PFSK-1 (cell line): ENCODE data around the gene TRAM2.

Experiments
- FOXP2 ChIP-seq: optimal IDR thresholded peaks from 2 replicates; pipeline ENCODE3; 2011; ENCODE audit warnings: borderline replicate concordance, control low read depth, inconsistent platforms; ENCODE audit not compliant: insufficient read depth; ENCODE audit errors: extremely low read length, extremely low read depth
- POLR2AphosphoS5 ChIP-seq: IDR thresholded peaks from 2 replicates; pipeline ENCODE4 v1.6.1; 2012; ENCODE audit warnings: low read depth, mild to moderate bottlenecking, control low read depth, low read length, moderate library complexity
- SIN3A ChIP-seq: IDR thresholded peaks from 2 replicates; pipeline ENCODE4 v1.6.1; 2012; ENCODE audit warnings: mild to moderate bottlenecking, low read length, moderate library complexity, borderline replicate concordance; ENCODE audit not compliant: insufficient read depth
- TAF1 ChIP-seq: IDR thresholded peaks from 2 replicates; pipeline ENCODE4 v1.6.1; 2012; ENCODE audit warnings: low read length, control low read depth, borderline replicate concordance; ENCODE audit not compliant: insufficient read depth
- TF ChIP-seq, protein P1 (sequence below), 2 experiments: IDR thresholded peaks; 2 replicates each; pipeline versions ENCODE4 v1.6.1 to v1.8.0; 2011 to 2012; ENCODE audit warnings: low read depth in 2 of 2, low read length in 2 of 2, control low read depth in 1 of 2, inconsistent platforms in 1 of 2, mild to moderate bottlenecking in 1 of 2, moderate library complexity in 1 of 2; ENCODE audit not compliant: insufficient read depth in 1 of 2

Gene TRAM2

DNA sequence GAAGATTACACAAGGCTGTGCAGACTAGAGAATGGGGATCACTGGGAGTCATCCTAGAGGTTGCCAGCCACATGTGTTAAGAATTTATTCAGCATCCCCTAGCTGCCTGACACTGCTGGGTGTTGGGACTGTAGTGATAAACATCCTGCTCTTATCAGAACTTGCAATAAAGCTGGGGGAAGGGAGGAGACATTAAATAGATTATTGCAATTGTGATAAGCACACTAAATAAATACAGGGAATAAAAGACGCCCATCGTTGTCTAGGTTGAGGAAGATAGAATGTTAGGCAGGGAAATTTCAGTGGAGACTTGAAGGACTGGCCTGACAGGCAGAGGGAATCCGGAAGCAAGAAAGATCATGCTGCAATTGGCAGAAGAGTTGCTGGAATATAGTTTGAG, 33.2 kb upstream of the TRAM2 start:
- TF ChIP-seq POLR2AphosphoS5 (no peak), TAF1 (no peak), FOXP2 (no peak), SIN3A (no peak)
- TF ChIP-seq, protein P1, sequence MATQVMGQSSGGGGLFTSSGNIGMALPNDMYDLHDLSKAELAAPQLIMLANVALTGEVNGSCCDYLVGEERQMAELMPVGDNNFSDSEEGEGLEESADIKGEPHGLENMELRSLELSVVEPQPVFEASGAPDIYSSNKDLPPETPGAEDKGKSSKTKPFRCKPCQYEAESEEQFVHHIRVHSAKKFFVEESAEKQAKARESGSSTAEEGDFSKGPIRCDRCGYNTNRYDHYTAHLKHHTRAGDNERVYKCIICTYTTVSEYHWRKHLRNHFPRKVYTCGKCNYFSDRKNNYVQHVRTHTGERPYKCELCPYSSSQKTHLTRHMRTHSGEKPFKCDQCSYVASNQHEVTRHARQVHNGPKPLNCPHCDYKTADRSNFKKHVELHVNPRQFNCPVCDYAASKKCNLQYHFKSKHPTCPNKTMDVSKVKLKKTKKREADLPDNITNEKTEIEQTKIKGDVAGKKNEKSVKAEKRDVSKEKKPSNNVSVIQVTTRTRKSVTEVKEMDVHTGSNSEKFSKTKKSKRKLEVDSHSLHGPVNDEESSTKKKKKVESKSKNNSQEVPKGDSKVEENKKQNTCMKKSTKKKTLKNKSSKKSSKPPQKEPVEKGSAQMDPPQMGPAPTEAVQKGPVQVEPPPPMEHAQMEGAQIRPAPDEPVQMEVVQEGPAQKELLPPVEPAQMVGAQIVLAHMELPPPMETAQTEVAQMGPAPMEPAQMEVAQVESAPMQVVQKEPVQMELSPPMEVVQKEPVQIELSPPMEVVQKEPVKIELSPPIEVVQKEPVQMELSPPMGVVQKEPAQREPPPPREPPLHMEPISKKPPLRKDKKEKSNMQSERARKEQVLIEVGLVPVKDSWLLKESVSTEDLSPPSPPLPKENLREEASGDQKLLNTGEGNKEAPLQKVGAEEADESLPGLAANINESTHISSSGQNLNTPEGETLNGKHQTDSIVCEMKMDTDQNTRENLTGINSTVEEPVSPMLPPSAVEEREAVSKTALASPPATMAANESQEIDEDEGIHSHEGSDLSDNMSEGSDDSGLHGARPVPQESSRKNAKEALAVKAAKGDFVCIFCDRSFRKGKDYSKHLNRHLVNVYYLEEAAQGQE (IDR thresholded peaks at IDR 0.05; ENCODE audit: insufficient read depth in 1 of 2, low read depth in 2 of 2, low read length in 2 of 2): no peak

- TF ChIP-seq POLR2AphosphoS5 (no peak), FOXP2 (no peak), SIN3A (no peak), TAF1 (no peak)
- TF ChIP-seq, protein P1 (IDR thresholded peaks at IDR 0.05; ENCODE audit: insufficient read depth in 1 of 2, low read depth in 2 of 2, low read length in 2 of 2): no peak
Measured at GRCh38 chr6:52605610-52606185, 28.8 kb upstream of the TRAM2 start.

DNA sequence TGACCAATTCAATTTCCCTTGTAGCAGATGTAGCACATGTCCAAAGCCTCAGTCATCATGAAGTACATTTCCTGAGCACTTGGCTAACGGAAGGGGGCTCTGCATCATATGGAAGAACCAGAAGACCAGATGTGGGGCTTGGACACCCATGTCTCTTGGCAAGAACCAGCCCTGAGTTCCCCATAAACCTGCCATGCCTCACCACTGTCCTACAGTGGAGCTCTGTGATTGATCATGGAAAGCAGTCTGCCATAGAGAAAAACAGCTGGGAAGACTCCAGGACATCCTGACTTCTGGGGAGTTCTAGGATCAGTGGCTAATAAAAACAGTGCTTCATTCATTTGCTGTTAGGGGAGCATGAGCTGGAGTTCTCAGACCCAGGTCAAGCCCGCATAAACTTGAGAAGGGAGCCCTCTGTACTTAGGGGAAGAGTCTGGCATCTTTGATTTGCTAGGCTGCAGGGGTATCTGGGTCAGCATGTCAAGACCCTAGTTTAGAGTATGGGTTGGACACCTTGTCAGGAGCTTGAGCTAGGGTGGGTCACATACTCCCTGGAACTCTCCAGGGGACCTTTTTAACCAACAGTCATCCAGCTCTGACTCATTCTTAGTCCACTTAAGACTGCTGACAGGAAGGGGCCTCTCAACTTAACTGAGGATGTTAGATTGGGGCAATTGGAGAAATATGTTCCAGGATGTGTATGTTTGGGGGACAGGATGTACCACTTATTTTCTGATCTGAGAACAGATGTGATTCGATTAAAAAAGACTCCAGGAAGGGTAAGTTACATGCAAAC, 26.3 kb upstream of the TRAM2 start:
- TF ChIP-seq TAF1: no peak
- TF ChIP-seq, protein P1 (IDR thresholded peaks at IDR 0.05; ENCODE audit: insufficient read depth in 1 of 2, low read depth in 2 of 2, low read length in 2 of 2): no peak
- no peak for TF ChIP-seq POLR2AphosphoS5
- TF ChIP-seq FOXP2: no peak
- no peak for TF ChIP-seq SIN3A

DNA sequence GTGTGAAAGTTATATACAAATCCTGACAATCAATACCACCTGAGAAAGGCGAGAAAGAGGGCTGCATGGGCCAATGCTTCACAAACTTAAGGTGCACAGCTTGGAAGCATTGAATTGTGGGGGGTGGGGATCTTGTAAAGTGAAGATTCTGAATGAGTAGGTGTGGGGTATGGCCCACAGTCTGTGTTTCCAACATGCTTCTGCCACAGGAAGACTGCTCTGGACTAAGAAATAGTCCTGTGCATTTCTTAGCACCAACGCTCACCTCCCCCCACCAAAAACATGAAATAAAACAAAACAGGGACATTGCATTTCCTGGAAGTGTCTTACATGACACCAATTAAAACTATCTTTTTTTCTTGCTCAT, 21.9 kb upstream of the TRAM2 start:
- TF ChIP-seq SIN3A: no peak
- TF ChIP-seq, protein P1 (IDR thresholded peaks at IDR 0.05; ENCODE audit: insufficient read depth in 1 of 2, low read depth in 2 of 2, low read length in 2 of 2): no peak
- TF ChIP-seq FOXP2: no peak
- no peak for TF ChIP-seq TAF1
- no peak for TF ChIP-seq POLR2AphosphoS5
